HEK293 (cell line): ENCODE measurements around the gene ZCCHC17.

ENCODE experiments used
- REST ChIP-seq: fragments of 450-650 bp; formaldehyde crosslinking; IDR thresholded peaks from 2 replicates; pipeline ENCODE4 v1.5.1; 2016; ENCODE audit warnings: missing biosample characterization, missing genetic modification characterization
- ZNF121 ChIP-seq: fragments of 450-650 bp; formaldehyde crosslinking; IDR thresholded peaks from 2 replicates; pipeline ENCODE4 v1.5.1; 2016; ENCODE audit warnings: missing biosample characterization, missing genetic modification characterization

- TF ChIP-seq ZNF121 (no peak), REST (tag by site-specific recombination) (no peak)
Measured at GRCh38 chr1:31346785-31347184, 50.0 kb downstream of the ZCCHC17 start.
